Activated CD8-positive, alpha-beta memory T cell treated with anti-CD3 and anti-CD28 coated beads, Interleukin-2, amount 50 U/mL, for 24 hours (primary cell): ENCODE measurements around the gene THRA.
"Not testable (repeated sequence)": the region's sequence is repeated elsewhere in the genome, so short reads cannot be mapped to it uniquely, and the experiment has no call there.

Source experiments
- DNase-seq: peaks from one replicate; pipeline ENCODE4 v3.0.0-alpha.2; 2020; ENCODE audit errors: extremely low read depth

Gene THRA

DNA sequence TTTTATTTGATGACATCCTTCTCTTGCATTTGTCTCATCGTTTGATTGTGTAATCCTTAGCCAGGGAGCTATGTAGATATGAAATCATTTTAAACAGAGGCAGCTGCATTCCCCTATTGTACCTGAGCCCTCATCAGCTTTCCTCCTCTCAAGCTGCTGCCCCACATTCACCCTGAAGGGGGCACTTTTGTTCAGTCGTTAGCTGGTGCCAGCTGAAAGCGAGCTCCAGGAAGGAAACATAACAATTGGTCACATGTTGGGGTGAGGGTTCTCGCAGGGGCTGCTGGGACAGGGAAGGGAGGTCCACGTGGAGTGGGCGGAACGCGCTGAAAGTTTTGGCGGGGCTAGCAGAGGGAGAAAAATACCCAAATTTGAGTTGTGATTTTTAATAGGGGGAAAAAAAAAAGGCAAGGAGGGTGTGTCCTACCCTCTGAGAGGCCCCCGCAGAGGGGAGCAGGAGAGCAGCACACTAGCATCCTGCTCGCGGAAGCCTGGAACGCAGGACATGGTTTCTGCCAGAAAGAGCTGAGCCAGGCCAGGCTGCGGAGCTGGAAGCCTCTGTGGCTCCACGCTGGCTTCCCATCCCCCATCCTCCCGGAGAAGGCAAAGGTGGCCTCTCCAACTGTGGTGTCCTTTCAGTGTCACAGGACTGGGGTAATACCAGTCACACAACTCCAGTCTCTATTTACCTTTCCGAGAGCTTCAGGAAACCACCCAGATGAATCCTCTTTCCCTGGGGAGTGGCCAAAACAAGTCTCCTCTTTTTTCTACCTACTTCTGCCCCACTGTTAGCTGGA lies 50.5 kb downstream of the THRA start:
- peak; percentile 90 for DNase-seq

DNA sequence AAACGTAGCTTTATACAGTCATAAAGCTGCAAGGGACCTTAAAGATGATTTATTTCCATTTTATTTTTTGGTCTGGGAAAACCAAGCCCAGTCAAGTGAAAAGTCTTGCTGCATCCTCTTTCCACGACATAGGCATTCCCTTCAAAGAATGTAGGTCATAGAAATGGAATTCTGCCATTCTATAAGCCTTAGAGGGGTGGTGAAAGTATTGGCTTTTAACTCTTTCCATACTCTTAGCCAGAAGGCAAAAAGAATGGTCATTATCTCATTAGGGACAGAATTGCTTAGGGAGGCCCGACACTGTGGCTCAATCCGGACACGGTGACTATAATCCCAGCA lies 51.1 kb downstream of the THRA start:
- DNase-seq, result no peak

GRCh38 chr17:40115101-40115436 lies 52.3 kb downstream of the THRA start:
- DNase-seq, result no peak

GRCh38 chr17:40121181-40122135 lies 58.7 kb downstream of the THRA start, which contains the start of gene MSL1:
Gene MSL1 (plus strand): TSS chr17:40121971. CDS start chr17:40122613, 642 bp downstream.
- peak; percentile 57 for DNase-seq

DNA sequence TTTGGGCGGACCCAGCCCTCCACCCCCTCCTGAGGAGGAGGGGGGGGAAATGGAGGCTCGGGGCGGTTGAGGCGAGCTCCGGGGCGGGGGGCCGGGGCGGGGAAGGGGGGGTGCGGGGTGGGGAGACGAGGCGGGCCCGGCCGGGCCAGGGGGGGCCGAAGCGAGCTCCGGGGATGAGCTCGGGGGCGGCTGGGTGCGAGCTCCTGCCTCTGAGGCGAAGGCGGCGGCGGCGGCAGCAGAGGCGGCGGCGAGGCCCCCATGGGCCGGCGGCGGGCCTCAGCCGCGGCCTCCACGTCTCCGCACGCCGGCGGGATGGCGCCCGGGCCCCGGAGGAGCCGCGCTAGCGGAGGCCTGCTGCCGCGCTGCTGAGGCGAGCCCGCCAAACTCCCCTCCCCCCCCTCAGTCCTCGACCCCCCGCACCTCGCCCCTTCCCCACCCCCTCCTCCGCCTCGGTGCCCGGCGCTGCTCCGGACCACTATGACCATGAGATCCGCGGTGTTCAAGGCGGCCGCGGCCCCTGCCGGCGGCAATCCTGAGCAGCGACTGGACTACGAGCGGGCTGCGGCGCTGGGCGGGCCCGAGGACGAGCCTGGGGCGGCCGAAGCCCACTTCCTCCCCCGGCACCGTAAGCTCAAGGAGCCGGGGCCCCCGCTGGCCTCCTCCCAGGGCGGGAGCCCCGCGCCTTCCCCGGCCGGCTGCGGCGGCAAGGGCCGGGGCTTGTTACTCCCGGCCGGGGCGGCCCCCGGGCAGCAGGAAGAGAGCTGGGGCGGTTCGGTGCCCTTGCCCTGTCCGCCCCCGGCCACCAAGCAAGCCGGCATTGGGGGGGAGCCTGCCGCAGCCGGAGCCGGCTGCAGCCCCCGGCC lies 59.6 kb downstream of the THRA start:
- DNase-seq, result no peak

DNA sequence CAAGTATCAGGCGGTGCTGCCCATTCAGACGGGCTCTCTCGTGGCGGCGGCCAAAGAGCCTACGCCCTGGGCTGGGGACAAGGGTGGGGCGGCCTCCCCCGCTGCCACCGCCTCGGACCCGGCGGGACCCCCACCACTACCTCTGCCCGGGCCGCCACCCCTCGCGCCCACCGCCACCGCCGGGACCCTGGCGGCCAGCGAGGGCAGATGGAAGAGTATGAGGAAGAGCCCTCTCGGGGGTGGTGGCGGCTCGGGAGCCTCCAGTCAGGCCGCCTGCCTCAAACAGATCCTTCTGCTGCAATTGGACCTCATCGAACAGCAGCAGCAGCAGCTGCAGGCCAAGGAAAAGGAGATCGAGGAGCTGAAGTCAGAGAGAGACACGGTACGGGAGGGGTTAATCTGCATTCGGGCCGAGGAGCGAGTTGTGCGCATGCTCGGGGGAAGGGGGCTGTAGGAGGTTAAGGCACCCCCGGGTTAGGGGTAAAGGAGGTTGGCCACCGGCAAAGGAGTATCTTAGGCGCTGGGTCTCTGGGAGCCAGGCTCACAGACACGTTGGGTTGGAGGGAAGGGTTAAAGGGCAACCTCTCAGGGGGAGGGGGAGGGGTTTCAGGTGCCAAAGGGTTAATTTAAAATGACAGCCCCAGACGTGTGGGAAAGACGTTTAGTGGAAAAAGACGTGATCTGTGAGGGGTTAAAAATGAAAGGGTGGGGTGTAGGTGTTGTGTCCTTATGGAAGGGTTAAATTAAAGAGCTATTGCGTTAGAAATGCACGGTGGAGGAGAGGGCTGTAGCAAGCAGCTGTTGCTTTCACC lies 60.4 kb downstream of the THRA start:
- DNase-seq, result no peak

GRCh38 chr17:40123811-40124114 lies 61.0 kb downstream of the THRA start:
- DNase-seq, result no peak

- DNase-seq, result no peak
These were observed 61.7 kb downstream of the THRA start for GRCh38 chr17:40124279-40125141.

GRCh38 chr17:40129498-40129897 lies 66.7 kb downstream of the THRA start:
- DNase-seq, result no peak

- no peak for DNase-seq
These were observed 67.7 kb downstream of the THRA start for GRCh38 chr17:40130352-40131042.

GRCh38 chr17:40134184-40134583 lies 71.4 kb downstream of the THRA start:
- no peak for DNase-seq

- DNase-seq, result no peak
These were observed 73.1 kb downstream of the THRA start for GRCh38 chr17:40135817-40136216.

GRCh38 chr17:40139566-40140058 lies 76.8 kb downstream of the THRA start:
- DNase-seq, result no peak

GRCh38 chr17:40143166-40143565 lies 80.4 kb downstream of the THRA start:
- not testable (repeated sequence) for DNase-seq
